Right atrium auricular region (tissue), 2 donors: ENCODE measurements around the gene ANXA9. TPM values are rescaled to one million over a fixed set of nuclear protein-coding genes. Genes with fewer than 3 reads are reported as not detected.

Experiments used
- DNase-seq: peaks from one replicate; pipeline ENCODE4 v3.0.0-alpha.2; 2019; ENCODE audit warnings: low spot score
- H3K27ac ChIP-seq, 2 donors: fragments of 200-600 bp; sonication (generic); 1 replicate in 1 of 2; 2 replicates in 1 of 2; pipeline ENCODE4 v1.5.1; 2016 to 2019
- H3K27me3 ChIP-seq, 2 donors: fragments of 200-600 bp; sonication (generic); one replicate each; pipeline versions ENCODE4 v1.5.1 to v1.6.0; 2017 to 2019
- H3K36me3 ChIP-seq: fragments of 200-600 bp; sonication (generic); one replicate; pipeline ENCODE4 v1.5.1; 2016
- H3K4me1 ChIP-seq, 2 donors: fragments of 200-600 bp; sonication (generic); one replicate each; pipeline versions ENCODE4 v1.5.1 to v1.6.0; 2017 to 2019
- H3K4me3 ChIP-seq, 2 donors: fragments of 200-600 bp; sonication (generic); 1 replicate in 1 of 2; 2 replicates in 1 of 2; pipeline ENCODE4 v1.5.1; 2017 to 2019; ENCODE audit warnings: mild to moderate bottlenecking in 1 of 2, moderate library complexity in 1 of 2
- H3K9me3 ChIP-seq, 2 donors: fragments of 200-600 bp; sonication (generic); one replicate each; pipeline ENCODE4 v1.5.1; 2019
- CTCF ChIP-seq, 2 donors: fragments of 200-600 bp; sonication (generic); IDR thresholded peaks; one replicate each; pipeline ENCODE4 v1.5.1; 2019; ENCODE audit warnings: antibody characterized with exemption in 2 of 2
- total RNA-seq, 2 donors: library from RNA; depleted of rRNA; stranded (reverse); fragments of >200 nt; gene quantifications; one replicate each; pipeline ENCODE4 v1.1.0, GENCODE V29; 2016

Gene ANXA9
- total RNA-seq, 2 donors from 2014 or later, result 1.6 to 7.7 TPM

DNA sequence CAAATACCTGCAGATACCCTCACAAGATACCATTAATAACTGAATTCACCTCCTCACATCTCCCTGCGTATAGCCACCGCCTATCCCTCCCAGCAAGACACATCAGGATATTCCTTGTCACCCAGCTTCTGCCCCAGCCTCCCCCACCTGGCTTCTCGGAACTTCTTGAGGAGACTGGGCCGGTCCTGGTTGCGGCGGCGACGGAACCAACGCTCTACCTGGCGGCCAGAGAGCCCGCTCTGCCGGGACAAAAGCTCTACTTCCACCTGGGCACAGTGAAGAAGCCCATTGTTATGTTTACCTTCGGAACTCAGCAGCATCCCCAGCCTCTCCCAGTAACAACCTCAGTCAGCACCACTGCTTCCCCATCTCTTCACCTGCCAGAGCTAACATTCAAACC is 14.2 kb upstream of the ANXA9 start:
- no peaks in the 10 kb centered on the region for H3K27me3 ChIP-seq

GRCh38 chr1:150968491-150968890 is 13.6 kb upstream of the ANXA9 start:
- H3K4me1 ChIP-seq, result peaks cover 0 to 41% of the 10 kb centered on the region in 2 donors
- H3K27ac ChIP-seq, result no peak overlapping the region
- H3K9me3 ChIP-seq, result no peaks in the 10 kb centered on the region
- no peak for TF ChIP-seq CTCF (IDR thresholded peaks at IDR 0.05)
- no peak for DNase-seq
- H3K27me3 ChIP-seq, result no peaks in the 10 kb centered on the region
- peaks cover 55% of the 10 kb centered on the region for H3K36me3 ChIP-seq
- H3K4me3 ChIP-seq, result no peak overlapping the region

More for the DNA sequence above, 14.2 kb upstream of the ANXA9 start:
- H3K4me3 ChIP-seq, result no peak overlapping the region
- peaks cover 0 to 36% of the 10 kb centered on the region in 2 donors for H3K4me1 ChIP-seq
- H3K27ac ChIP-seq, result no peak overlapping the region
- H3K36me3 ChIP-seq, result peaks cover 60% of the 10 kb centered on the region
- no peak for DNase-seq
- TF ChIP-seq CTCF (IDR thresholded peaks at IDR 0.05), result no peak
- H3K9me3 ChIP-seq, result no peaks in the 10 kb centered on the region

GRCh38 chr1:150969626-150970025 is 12.5 kb upstream of the ANXA9 start:
- no peaks in the 10 kb centered on the region for H3K27me3 ChIP-seq
- no peak overlapping the region for H3K27ac ChIP-seq
- no peaks in the 10 kb centered on the region for H3K9me3 ChIP-seq
- no peak overlapping the region for H3K4me3 ChIP-seq
- DNase-seq, result no peak
- peaks cover 43% of the 10 kb centered on the region for H3K36me3 ChIP-seq
- no peak for TF ChIP-seq CTCF (IDR thresholded peaks at IDR 0.05)
- H3K4me1 ChIP-seq, result peaks cover 0 to 44% of the 10 kb centered on the region in 2 donors

GRCh38 chr1:150970808-150971582 is 11.1 kb upstream of the ANXA9 start:
- Histone ChIP-seq H3K4me3 (no peak overlapping the region), H3K9me3 (no peaks in the 10 kb centered on the region)

GRCh38 chr1:150971583-150972416 is 10.3 kb upstream of the ANXA9 start:
- TF ChIP-seq CTCF (IDR thresholded peaks at IDR 0.05), result no peak
- DNase-seq, result no peak
- Histone ChIP-seq H3K4me3 (no peak overlapping the region), H3K27me3 (no peaks in the 10 kb centered on the region), H3K36me3 (peaks cover 21% of the 10 kb centered on the region), H3K4me1 (peaks cover 0 to 53% of the 10 kb centered on the region in 2 donors), H3K27ac (peak overlapping the region; percentile 94 to 97), H3K9me3 (no peaks in the 10 kb centered on the region)

More at GRCh38 chr1:150970808-150971582, 11.1 kb upstream of the ANXA9 start:
- H3K27me3 ChIP-seq, result no peaks in the 10 kb centered on the region
- DNase-seq, result peak; percentile 90
- H3K27ac ChIP-seq, result peak overlapping the region; percentile 94 to 97
- TF ChIP-seq CTCF (IDR thresholded peaks at IDR 0.05), result no peak
- H3K4me1 ChIP-seq, result peaks cover 0 to 53% of the 10 kb centered on the region in 2 donors
- H3K36me3 ChIP-seq, result peaks cover 29% of the 10 kb centered on the region
